GM12878 (cell line): ENCODE data around the gene FOXR1. TPM values are rescaled to one million over a fixed set of nuclear protein-coding genes. Genes with fewer than 3 reads are reported as not detected.

Experiments used
- CREM ChIP-seq: IDR thresholded peaks from 2 replicates; pipeline ENCODE4 v1.6.1; 2014; ENCODE audit warnings: antibody characterized with exemption, low read depth
- FOXK2 ChIP-seq: fragments of 450-650 bp; IDR thresholded peaks from 2 replicates; pipeline ENCODE4 v1.6.1; 2017; ENCODE audit warnings: mild to moderate bottlenecking, moderate library complexity
- LARP7 ChIP-seq: fragments of 450-650 bp; IDR thresholded peaks from 2 replicates; pipeline ENCODE4 v1.6.1; 2017; ENCODE audit warnings: mild to moderate bottlenecking
- MTA3 ChIP-seq: IDR thresholded peaks from 2 replicates; pipeline ENCODE4 v1.6.1; 2012; ENCODE audit warnings: low read length, inconsistent platforms, borderline replicate concordance
- NFIC ChIP-seq: IDR thresholded peaks from 2 replicates; pipeline ENCODE4 v1.6.1; 2012; ENCODE audit warnings: low read depth, mild to moderate bottlenecking, inconsistent platforms, low read length, moderate library complexity
- NFXL1 ChIP-seq: fragments of 450-650 bp; IDR thresholded peaks from 2 replicates; pipeline ENCODE4 v1.6.1; 2017; ENCODE audit warnings: antibody characterized with exemption, mild to moderate bottlenecking, borderline replicate concordance
- PML ChIP-seq: IDR thresholded peaks from 2 replicates; pipeline ENCODE4 v1.6.1; 2012; ENCODE audit warnings: low read length, inconsistent platforms
- POLR2AphosphoS5 ChIP-seq: IDR thresholded peaks from 2 replicates; pipeline ENCODE4 v1.6.1; 2011; ENCODE audit warnings: mild to moderate bottlenecking, low read length, inconsistent platforms
- RAD21 ChIP-seq: IDR thresholded peaks from 2 replicates; pipeline ENCODE4 v1.6.1; 2011; ENCODE audit warnings: mild to moderate bottlenecking, low read depth, low read length, moderate library complexity; ENCODE audit not compliant: insufficient read depth
- RELA ChIP-seq: fragments of 450-650 bp; IDR thresholded peaks from 2 replicates; pipeline ENCODE4 v1.8.0; 2014; ENCODE audit warnings: borderline replicate concordance; ENCODE audit not compliant: partially characterized antibody
- SREBF2 ChIP-seq: IDR thresholded peaks from 2 replicates; pipeline ENCODE4 v1.6.1; 2012; ENCODE audit warnings: mild to moderate bottlenecking, low read length
- SRF ChIP-seq, 2 experiments: IDR thresholded peaks; 2 replicates each; pipeline ENCODE4 v1.6.1; 2011; ENCODE audit warnings: low read depth in 2 of 2, low read length in 2 of 2, mild to moderate bottlenecking in 1 of 2, moderate library complexity in 1 of 2
- SUZ12 ChIP-seq: fragments of 200-600 bp; sonication (generic); IDR thresholded peaks from one replicate; pipeline ENCODE4 v1.6.1; 2018; ENCODE audit warnings: antibody characterized with exemption, mild to moderate bottlenecking; ENCODE audit not compliant: unreplicated experiment
- ZNF217 ChIP-seq: fragments of 450-650 bp; IDR thresholded peaks from 2 replicates; pipeline ENCODE4 v1.6.1; 2017; ENCODE audit warnings: antibody characterized with exemption, mild to moderate bottlenecking
- polyA plus RNA-seq, 11 experiments: library from polyadenylated mRNA; depleted of rRNA in 4 of 11; unstranded in 6 of 11; stranded (reverse) in 5 of 11; fragments of >200 nt; fragmentation: Nextera tagmentation in 4 of 11; fragmentation: Illumina TruSeq in 1 of 11; extraction: Ambion mirVana in 4 of 11; extraction: Trizol in 1 of 11; gene quantifications; 1 replicate in 1 of 11; 2 replicates in 10 of 11; pipeline versions ENCODE4 v1.2.1 to v1.2.3, GENCODE V29; 2011 to 2016; ENCODE audit warnings: inconsistent platforms in 2 of 11, missing spikeins in 2 of 11, low read depth in 1 of 11
- total RNA-seq, 4 experiments: library from RNA; depleted of rRNA in 3 of 4; stranded (reverse); fragments of >200 nt in 3 of 4; fragmentation: Illumina TruSeq in 1 of 4; extraction: Trizol in 1 of 4; gene quantifications; 2 replicates each; pipeline versions ENCODE4 v1.2.1 to v1.2.3, GENCODE V29; 2013 to 2021
- TF ChIP-seq, protein P1 (sequence below): fragments of 450-650 bp; IDR thresholded peaks from 2 replicates; pipeline ENCODE4 v1.6.1; 2016; ENCODE audit warnings: mild to moderate bottlenecking, moderate library complexity, borderline replicate concordance
- TF ChIP-seq, protein P2 (sequence below): fragments of 450-650 bp; IDR thresholded peaks from 2 replicates; pipeline ENCODE4 v1.6.1; 2016; ENCODE audit warnings: mild to moderate bottlenecking
- TF ChIP-seq, protein P3 (sequence below): fragments of 450-650 bp; IDR thresholded peaks from 2 replicates; pipeline ENCODE4 v1.6.1; 2017; ENCODE audit warnings: mild to moderate bottlenecking, moderate library complexity
- TF ChIP-seq, protein P4 (sequence below): IDR thresholded peaks from 2 replicates; pipeline ENCODE4 v1.6.1; 2012; ENCODE audit warnings: low read depth, low read length, improper control_type of control experiment
- TF ChIP-seq, protein P5 (sequence below): fragments of 450-650 bp; IDR thresholded peaks from 2 replicates; pipeline ENCODE4 v1.6.1; 2014; ENCODE audit warnings: mild to moderate bottlenecking

Gene FOXR1
- total and polyA plus RNA-seq, 10 of the 15 experiments (the other 5 are each of a cell fraction or from before 2014, with no cell fraction given): not detected

DNA sequence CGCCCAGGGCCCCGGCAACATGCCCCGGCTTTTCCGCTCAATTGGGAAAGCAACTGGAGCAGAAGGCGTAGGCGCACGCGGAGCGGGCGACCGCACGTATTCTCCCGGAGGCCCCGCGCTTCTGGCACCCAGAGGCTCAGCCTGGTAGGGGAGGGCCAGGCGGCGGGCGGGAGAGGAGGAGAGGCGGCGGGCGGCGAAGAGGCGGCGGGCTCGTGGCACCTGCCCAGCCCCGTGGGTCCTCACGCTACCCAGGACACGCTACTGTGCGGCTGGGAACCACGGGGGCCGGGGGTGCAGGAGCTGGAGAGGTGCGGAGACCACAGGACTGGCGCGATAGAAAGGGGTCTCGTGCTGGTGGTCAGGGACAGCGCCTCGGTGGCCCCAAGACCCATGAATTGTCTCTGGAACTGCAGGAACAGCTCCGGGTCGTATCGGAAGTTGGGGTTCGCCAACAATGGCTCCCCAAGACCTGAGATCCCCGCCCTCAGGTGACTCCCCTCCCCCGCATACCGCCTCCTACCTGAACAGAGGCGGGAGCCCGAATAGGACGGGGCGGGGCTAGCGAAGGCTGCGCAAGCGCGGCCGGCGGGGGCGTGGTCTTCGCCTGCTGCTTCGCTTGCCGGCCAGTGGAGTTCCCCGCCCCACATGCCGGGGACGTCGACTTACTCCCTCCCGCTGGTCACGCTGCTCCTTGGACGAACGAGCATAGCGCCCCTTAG lies 58.9 kb downstream of the FOXR1 start, which contains the start of gene SLC37A4 (continued):
- TF ChIP-seq, protein P1, sequence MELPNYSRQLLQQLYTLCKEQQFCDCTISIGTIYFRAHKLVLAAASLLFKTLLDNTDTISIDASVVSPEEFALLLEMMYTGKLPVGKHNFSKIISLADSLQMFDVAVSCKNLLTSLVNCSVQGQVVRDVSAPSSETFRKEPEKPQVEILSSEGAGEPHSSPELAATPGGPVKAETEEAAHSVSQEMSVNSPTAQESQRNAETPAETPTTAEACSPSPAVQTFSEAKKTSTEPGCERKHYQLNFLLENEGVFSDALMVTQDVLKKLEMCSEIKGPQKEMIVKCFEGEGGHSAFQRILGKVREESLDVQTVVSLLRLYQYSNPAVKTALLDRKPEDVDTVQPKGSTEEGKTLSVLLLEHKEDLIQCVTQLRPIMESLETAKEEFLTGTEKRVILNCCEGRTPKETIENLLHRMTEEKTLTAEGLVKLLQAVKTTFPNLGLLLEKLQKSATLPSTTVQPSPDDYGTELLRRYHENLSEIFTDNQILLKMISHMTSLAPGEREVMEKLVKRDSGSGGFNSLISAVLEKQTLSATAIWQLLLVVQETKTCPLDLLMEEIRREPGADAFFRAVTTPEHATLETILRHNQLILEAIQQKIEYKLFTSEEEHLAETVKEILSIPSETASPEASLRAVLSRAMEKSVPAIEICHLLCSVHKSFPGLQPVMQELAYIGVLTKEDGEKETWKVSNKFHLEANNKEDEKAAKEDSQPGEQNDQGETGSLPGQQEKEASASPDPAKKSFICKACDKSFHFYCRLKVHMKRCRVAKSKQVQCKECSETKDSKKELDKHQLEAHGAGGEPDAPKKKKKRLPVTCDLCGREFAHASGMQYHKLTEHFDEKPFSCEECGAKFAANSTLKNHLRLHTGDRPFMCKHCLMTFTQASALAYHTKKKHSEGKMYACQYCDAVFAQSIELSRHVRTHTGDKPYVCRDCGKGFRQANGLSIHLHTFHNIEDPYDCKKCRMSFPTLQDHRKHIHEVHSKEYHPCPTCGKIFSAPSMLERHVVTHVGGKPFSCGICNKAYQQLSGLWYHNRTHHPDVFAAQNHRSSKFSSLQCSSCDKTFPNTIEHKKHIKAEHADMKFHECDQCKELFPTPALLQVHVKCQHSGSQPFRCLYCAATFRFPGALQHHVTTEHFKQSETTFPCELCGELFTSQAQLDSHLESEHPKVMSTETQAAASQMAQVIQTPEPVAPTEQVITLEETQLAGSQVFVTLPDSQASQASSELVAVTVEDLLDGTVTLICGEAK: no peak
- TF ChIP-seq, protein P2, sequence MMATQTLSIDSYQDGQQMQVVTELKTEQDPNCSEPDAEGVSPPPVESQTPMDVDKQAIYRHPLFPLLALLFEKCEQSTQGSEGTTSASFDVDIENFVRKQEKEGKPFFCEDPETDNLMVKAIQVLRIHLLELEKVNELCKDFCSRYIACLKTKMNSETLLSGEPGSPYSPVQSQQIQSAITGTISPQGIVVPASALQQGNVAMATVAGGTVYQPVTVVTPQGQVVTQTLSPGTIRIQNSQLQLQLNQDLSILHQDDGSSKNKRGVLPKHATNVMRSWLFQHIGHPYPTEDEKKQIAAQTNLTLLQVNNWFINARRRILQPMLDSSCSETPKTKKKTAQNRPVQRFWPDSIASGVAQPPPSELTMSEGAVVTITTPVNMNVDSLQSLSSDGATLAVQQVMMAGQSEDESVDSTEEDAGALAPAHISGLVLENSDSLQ: no peak
- TF ChIP-seq POLR2AphosphoS5 (peak; percentile 25; the same call in 1 of the 2 replicates), NFIC (no peak), CREM (no peak; the same call in 1 of the 2 replicates), MTA3 (no peak), FOXK2 (no peak), SUZ12 (no peak), LARP7 (no peak; the same call in 1 of the 2 replicates), PML (no peak), SRF (IDR thresholded peaks at IDR 0.05; ENCODE audit: low read depth in 2 of 2, low read length in 2 of 2) (no peak), RAD21 (peak; percentile 64), ZNF217 (0 out of 2 replicates have a peak, but pooled peaks have one; percentile 25), RELA (peak; percentile 91), SREBF2 (no peak), NFXL1 (no peak)
- TF ChIP-seq, protein P3, sequence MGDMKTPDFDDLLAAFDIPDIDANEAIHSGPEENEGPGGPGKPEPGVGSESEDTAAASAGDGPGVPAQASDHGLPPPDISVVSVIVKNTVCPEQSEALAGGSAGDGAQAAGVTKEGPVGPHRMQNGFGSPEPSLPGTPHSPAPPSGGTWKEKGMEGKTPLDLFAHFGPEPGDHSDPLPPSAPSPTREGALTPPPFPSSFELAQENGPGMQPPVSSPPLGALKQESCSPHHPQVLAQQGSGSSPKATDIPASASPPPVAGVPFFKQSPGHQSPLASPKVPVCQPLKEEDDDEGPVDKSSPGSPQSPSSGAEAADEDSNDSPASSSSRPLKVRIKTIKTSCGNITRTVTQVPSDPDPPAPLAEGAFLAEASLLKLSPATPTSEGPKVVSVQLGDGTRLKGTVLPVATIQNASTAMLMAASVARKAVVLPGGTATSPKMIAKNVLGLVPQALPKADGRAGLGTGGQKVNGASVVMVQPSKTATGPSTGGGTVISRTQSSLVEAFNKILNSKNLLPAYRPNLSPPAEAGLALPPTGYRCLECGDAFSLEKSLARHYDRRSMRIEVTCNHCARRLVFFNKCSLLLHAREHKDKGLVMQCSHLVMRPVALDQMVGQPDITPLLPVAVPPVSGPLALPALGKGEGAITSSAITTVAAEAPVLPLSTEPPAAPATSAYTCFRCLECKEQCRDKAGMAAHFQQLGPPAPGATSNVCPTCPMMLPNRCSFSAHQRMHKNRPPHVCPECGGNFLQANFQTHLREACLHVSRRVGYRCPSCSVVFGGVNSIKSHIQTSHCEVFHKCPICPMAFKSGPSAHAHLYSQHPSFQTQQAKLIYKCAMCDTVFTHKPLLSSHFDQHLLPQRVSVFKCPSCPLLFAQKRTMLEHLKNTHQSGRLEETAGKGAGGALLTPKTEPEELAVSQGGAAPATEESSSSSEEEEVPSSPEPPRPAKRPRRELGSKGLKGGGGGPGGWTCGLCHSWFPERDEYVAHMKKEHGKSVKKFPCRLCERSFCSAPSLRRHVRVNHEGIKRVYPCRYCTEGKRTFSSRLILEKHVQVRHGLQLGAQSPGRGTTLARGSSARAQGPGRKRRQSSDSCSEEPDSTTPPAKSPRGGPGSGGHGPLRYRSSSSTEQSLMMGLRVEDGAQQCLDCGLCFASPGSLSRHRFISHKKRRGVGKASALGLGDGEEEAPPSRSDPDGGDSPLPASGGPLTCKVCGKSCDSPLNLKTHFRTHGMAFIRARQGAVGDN: no peak; the same call in 1 of the 2 replicates
- TF ChIP-seq, protein P4, sequence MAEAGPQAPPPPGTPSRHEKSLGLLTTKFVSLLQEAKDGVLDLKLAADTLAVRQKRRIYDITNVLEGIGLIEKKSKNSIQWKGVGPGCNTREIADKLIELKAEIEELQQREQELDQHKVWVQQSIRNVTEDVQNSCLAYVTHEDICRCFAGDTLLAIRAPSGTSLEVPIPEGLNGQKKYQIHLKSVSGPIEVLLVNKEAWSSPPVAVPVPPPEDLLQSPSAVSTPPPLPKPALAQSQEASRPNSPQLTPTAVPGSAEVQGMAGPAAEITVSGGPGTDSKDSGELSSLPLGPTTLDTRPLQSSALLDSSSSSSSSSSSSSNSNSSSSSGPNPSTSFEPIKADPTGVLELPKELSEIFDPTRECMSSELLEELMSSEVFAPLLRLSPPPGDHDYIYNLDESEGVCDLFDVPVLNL: no peak
- TF ChIP-seq, protein P5, sequence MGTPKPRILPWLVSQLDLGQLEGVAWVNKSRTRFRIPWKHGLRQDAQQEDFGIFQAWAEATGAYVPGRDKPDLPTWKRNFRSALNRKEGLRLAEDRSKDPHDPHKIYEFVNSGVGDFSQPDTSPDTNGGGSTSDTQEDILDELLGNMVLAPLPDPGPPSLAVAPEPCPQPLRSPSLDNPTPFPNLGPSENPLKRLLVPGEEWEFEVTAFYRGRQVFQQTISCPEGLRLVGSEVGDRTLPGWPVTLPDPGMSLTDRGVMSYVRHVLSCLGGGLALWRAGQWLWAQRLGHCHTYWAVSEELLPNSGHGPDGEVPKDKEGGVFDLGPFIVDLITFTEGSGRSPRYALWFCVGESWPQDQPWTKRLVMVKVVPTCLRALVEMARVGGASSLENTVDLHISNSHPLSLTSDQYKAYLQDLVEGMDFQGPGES: no peak
